ENCODE results near the gene SACM1L.

Gene SACM1L

GRCh38 chr3:45729614-45730013 lies 40.4 kb downstream of the SACM1L start:
- Histone ChIP-seq H3K36me3 (ENCODE audit: insufficient read depth, low read length) (peaks cover 28% of the 10 kb centered on the region), H3K9me3 (ENCODE audit: low read depth, low read length) (no peaks in the 10 kb centered on the region), H3K9ac (ENCODE audit: insufficient read length) (no peak overlapping the region), H3K27ac (no peak overlapping the region), H3K4me3 (no peak overlapping the region)
- no peak for DNase-seq (ENCODE audit: low read depth, low spot score)
- TF ChIP-seq EZH2 (IDR thresholded peaks at IDR 0.05) = no peak
- TF ChIP-seq POLR2AphosphoS5 (IDR thresholded peaks at IDR 0.05; ENCODE audit: borderline replicate concordance, low read depth, low read length) = no peak
- TF ChIP-seq FOXP2 (optimal IDR thresholded peaks at IDR 0.05; ENCODE audit: control extremely low read depth, extremely low read length, insufficient read depth) = no peak

- no peak overlapping the region for H3K9ac ChIP-seq (ENCODE audit: insufficient read length)
- no peak for DNase-seq (ENCODE audit: low read depth, low spot score)
- TF ChIP-seq POLR2AphosphoS5 (IDR thresholded peaks at IDR 0.05; ENCODE audit: borderline replicate concordance, low read depth, low read length) (no peak), EZH2 (IDR thresholded peaks at IDR 0.05) (no peak), FOXP2 (optimal IDR thresholded peaks at IDR 0.05; ENCODE audit: control extremely low read depth, extremely low read length, insufficient read depth) (no peak)
- H3K36me3 ChIP-seq (ENCODE audit: insufficient read depth, low read length) = peaks cover 23% of the 10 kb centered on the region
- H3K4me3 ChIP-seq = no peak overlapping the region
- H3K9me3 ChIP-seq (ENCODE audit: low read depth, low read length) = no peaks in the 10 kb centered on the region
- no peak overlapping the region for H3K27ac ChIP-seq
Measured at GRCh38 chr3:45730409-45731154, 41.4 kb downstream of the SACM1L start.

- H3K36me3 ChIP-seq (ENCODE audit: insufficient read depth, low read length) = peaks cover 15% of the 10 kb centered on the region
- no peak for DNase-seq (ENCODE audit: low read depth, low spot score)
- H3K9ac ChIP-seq (ENCODE audit: insufficient read length) = no peak overlapping the region
Measured at GRCh38 chr3:45736707-45737106, 47.5 kb downstream of the SACM1L start.

GRCh38 chr3:45737234-45737633 lies 48.0 kb downstream of the SACM1L start:
- Histone ChIP-seq H3K4me3 (no peak overlapping the region), H3K9me3 (ENCODE audit: low read depth, low read length) (no peaks in the 10 kb centered on the region), H3K36me3 (ENCODE audit: insufficient read depth, low read length) (peaks cover 12% of the 10 kb centered on the region), H3K27ac (no peak overlapping the region), H3K9ac (ENCODE audit: insufficient read length) (no peak overlapping the region)
- no peak for TF ChIP-seq EZH2 (IDR thresholded peaks at IDR 0.05)
- no peak for DNase-seq (ENCODE audit: low read depth, low spot score)

More at GRCh38 chr3:45736707-45737106, 47.5 kb downstream of the SACM1L start:
- TF ChIP-seq EZH2 (IDR thresholded peaks at IDR 0.05) (no peak), FOXP2 (optimal IDR thresholded peaks at IDR 0.05; ENCODE audit: control extremely low read depth, extremely low read length, insufficient read depth) (no peak), POLR2AphosphoS5 (IDR thresholded peaks at IDR 0.05; ENCODE audit: borderline replicate concordance, low read depth, low read length) (no peak)
- Histone ChIP-seq H3K9me3 (ENCODE audit: low read depth, low read length) (no peaks in the 10 kb centered on the region), H3K4me3 (no peak overlapping the region), H3K27ac (no peak overlapping the region)

- DNase-seq (ENCODE audit: low read depth, low spot score) = no peak
- H3K36me3 ChIP-seq (ENCODE audit: insufficient read depth, low read length) = peaks cover 12% of the 10 kb centered on the region
- no peak for TF ChIP-seq POLR2AphosphoS5 (IDR thresholded peaks at IDR 0.05; ENCODE audit: borderline replicate concordance, low read depth, low read length)
- TF ChIP-seq EZH2 (IDR thresholded peaks at IDR 0.05) = no peak
- TF ChIP-seq FOXP2 (optimal IDR thresholded peaks at IDR 0.05; ENCODE audit: control extremely low read depth, extremely low read length, insufficient read depth) = no peak
- no peak overlapping the region for H3K27ac ChIP-seq
- H3K9ac ChIP-seq (ENCODE audit: insufficient read length) = no peak overlapping the region
- H3K4me3 ChIP-seq = no peak overlapping the region
- H3K9me3 ChIP-seq (ENCODE audit: low read depth, low read length) = no peaks in the 10 kb centered on the region
Measured at GRCh38 chr3:45739991-45740390, 50.8 kb downstream of the SACM1L start.

- H3K36me3 ChIP-seq (ENCODE audit: insufficient read depth, low read length) = peaks cover 12% of the 10 kb centered on the region
- H3K27ac ChIP-seq = no peak overlapping the region
- no peak overlapping the region for H3K9ac ChIP-seq (ENCODE audit: insufficient read length)
- no peak overlapping the region for H3K4me3 ChIP-seq
- no peaks in the 10 kb centered on the region for H3K9me3 ChIP-seq (ENCODE audit: low read depth, low read length)
- no peak for TF ChIP-seq FOXP2 (optimal IDR thresholded peaks at IDR 0.05; ENCODE audit: control extremely low read depth, extremely low read length, insufficient read depth)
- no peak for TF ChIP-seq POLR2AphosphoS5 (IDR thresholded peaks at IDR 0.05; ENCODE audit: borderline replicate concordance, low read depth, low read length)
- TF ChIP-seq EZH2 (IDR thresholded peaks at IDR 0.05) = no peak
- DNase-seq (ENCODE audit: low read depth, low spot score) = no peak
Measured at GRCh38 chr3:45741247-45741646, 52.1 kb downstream of the SACM1L start.

GRCh38 chr3:45741742-45742460 lies 52.7 kb downstream of the SACM1L start:
- DNase-seq (ENCODE audit: low read depth, low spot score) = no peak
- Histone ChIP-seq H3K9me3 (ENCODE audit: low read depth, low read length) (no peaks in the 10 kb centered on the region), H3K4me3 (no peak overlapping the region), H3K9ac (ENCODE audit: insufficient read length) (no peak overlapping the region), H3K27ac (no peak overlapping the region), H3K36me3 (ENCODE audit: insufficient read depth, low read length) (peaks cover 12% of the 10 kb centered on the region)
- TF ChIP-seq EZH2 (IDR thresholded peaks at IDR 0.05) (no peak), POLR2AphosphoS5 (IDR thresholded peaks at IDR 0.05; ENCODE audit: borderline replicate concordance, low read depth, low read length) (no peak), FOXP2 (optimal IDR thresholded peaks at IDR 0.05; ENCODE audit: control extremely low read depth, extremely low read length, insufficient read depth) (no peak)

GRCh38 chr3:45742461-45743089 lies 53.4 kb downstream of the SACM1L start:
- Histone ChIP-seq H3K36me3 (ENCODE audit: insufficient read depth, low read length) (peaks cover 12% of the 10 kb centered on the region), H3K27ac (no peak overlapping the region), H3K9me3 (ENCODE audit: low read depth, low read length) (no peaks in the 10 kb centered on the region), H3K9ac (ENCODE audit: insufficient read length) (no peak overlapping the region), H3K4me3 (no peak overlapping the region)
- no peak for DNase-seq (ENCODE audit: low read depth, low spot score)
- TF ChIP-seq FOXP2 (optimal IDR thresholded peaks at IDR 0.05; ENCODE audit: control extremely low read depth, extremely low read length, insufficient read depth) = no peak
- no peak for TF ChIP-seq EZH2 (IDR thresholded peaks at IDR 0.05)
- TF ChIP-seq POLR2AphosphoS5 (IDR thresholded peaks at IDR 0.05; ENCODE audit: borderline replicate concordance, low read depth, low read length) = no peak
